Naive B cell (primary cell): ENCODE data around the gene VSIG4. TPM values are rescaled to one million over a fixed set of nuclear protein-coding genes. Genes with fewer than 3 reads are reported as not detected.

Experiments used
- ATAC-seq, 2 donors: fragments of 150-1000 bp; cut with Tn5 transposase; 2 replicates each; pipeline ENCODE4 v1.10.0; 2021; ENCODE audit warnings: low read depth in 2 of 2, mild to moderate bottlenecking in 2 of 2, moderate library complexity in 2 of 2
- DNase-seq: peaks from one replicate; pipeline ENCODE4 v3.0.0; 2022
- H3K27ac Mint-ChIP-seq, 6 donors: one replicate each; pipeline ENCODE4 v1.8.0; 2020 to 2022; ENCODE audit warnings: mild to moderate bottlenecking in 6 of 6, mixed read lengths in 6 of 6, moderate library complexity in 5 of 6, inconsistent platforms in 2 of 6
- H3K27me3 Mint-ChIP-seq, 3 donors: one replicate each; pipeline ENCODE4 v1.8.0; 2021 to 2022; ENCODE audit warnings: mixed read lengths in 3 of 3, mild to moderate bottlenecking in 1 of 3
- H3K36me3 Mint-ChIP-seq, 2 donors: one replicate each; pipeline ENCODE4 v1.8.0; 2020 to 2022; ENCODE audit warnings: mixed read lengths in 2 of 2, inconsistent platforms in 1 of 2, mild to moderate bottlenecking in 1 of 2
- H3K4me1 Mint-ChIP-seq, 3 donors: one replicate each; pipeline ENCODE4 v1.8.0; 2020 to 2022; ENCODE audit warnings: mixed read lengths in 3 of 3, inconsistent platforms in 1 of 3, mild to moderate bottlenecking in 1 of 3, moderate library complexity in 1 of 3
- H3K4me3 Mint-ChIP-seq, 8 donors: one replicate each; pipeline ENCODE4 v1.8.0; 2020 to 2022; ENCODE audit warnings: mild to moderate bottlenecking in 8 of 8, mixed read lengths in 8 of 8, moderate library complexity in 8 of 8, inconsistent platforms in 2 of 8
- H3K9me3 Mint-ChIP-seq, 7 donors: one replicate each; pipeline ENCODE4 v1.8.0; 2020 to 2022; ENCODE audit warnings: mixed read lengths in 7 of 7, mild to moderate bottlenecking in 5 of 7, inconsistent platforms in 2 of 7, moderate library complexity in 1 of 7
- polyA plus RNA-seq, 6 donors: library from polyadenylated mRNA; unstranded; fragments of 300-500 nt; fragmentation: Illumina TruSeq; gene quantifications; one replicate each; pipeline ENCODE4 v1.2.3, GENCODE V29; 2021; ENCODE audit warnings: low read depth in 6 of 6

VSIG4 gene
- polyA plus RNA-seq, 6 donors from 2014 or later: 0.21 to 0.40 TPM; not detected in 4

DNA sequence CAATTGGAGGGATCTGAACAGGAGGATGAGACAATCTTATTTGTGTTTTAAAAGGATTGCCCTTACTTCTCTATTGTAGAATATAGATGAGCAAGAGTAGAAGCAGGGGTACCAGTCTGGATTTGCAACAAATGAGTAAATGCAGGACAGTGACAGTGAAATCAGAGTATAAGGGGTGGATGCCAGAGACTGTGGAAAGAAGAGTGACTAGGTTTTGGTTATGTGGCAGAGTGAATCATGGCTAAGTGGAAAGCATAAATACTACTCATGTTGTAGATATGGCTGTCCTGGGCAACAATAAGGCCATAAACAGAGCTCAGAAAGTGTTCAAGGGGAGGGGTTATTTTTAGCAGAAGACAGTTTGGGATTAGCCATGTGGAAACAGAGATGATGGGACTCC, 6.0 kb upstream of the VSIG4 start:
- H3K4me3 Mint-ChIP-seq: peak overlapping the region in 6 of 8 donors; percentile 12 to 67 (median 36)
- ATAC-seq: no peak
- no peak for DNase-seq
- no peaks in the 10 kb centered on the region for H3K27me3 Mint-ChIP-seq
- peaks cover 0 to 5% of the 10 kb centered on the region in 2 donors for H3K36me3 Mint-ChIP-seq
- H3K4me1 Mint-ChIP-seq: peaks cover 32 to 52% (median 42%) of the 10 kb centered on the region in 3 donors
- peak overlapping the region; percentile 24 to 84 (median 70) for H3K27ac Mint-ChIP-seq
- H3K9me3 Mint-ChIP-seq: peaks cover 0 to 4% (median 0%) of the 10 kb centered on the region in 7 donors

DNA sequence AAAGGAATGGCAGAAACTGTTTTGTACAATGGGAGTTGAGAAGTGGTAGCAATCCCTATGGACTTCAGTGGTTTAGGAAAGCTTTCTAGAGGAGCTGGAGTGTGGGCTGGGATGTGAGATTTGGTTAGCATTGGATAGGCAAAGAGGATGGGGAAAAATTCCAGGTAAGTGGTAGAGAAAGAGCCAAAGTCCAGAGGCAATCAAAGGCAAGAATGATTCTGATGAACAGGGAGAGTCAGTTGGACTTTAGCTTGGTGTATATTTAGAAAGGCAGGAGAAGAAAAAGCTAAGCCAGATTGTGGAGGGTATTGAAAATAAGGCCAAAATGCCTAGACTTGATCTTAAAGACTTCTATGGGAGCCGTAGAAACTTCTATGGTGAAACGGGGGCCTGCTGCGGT, 3.7 kb upstream of the VSIG4 start:
- Mint-ChIP-seq H3K4me1 (peaks cover 23 to 37% (median 33%) of the 10 kb centered on the region in 3 donors), H3K27me3 (no peaks in the 10 kb centered on the region), H3K9me3 (peaks cover 0 to 7% (median 0%) of the 10 kb centered on the region in 7 donors), H3K36me3 (peaks cover 0 to 5% of the 10 kb centered on the region in 2 donors), H3K4me3 (no peak overlapping the region), H3K27ac (no peak overlapping the region)
- no peak for ATAC-seq
- no peak for DNase-seq

GRCh38 chrX:66042307-66043077, 2.6 kb upstream of the VSIG4 start:
- Mint-ChIP-seq H3K4me3 (no peak overlapping the region), H3K27me3 (no peaks in the 10 kb centered on the region), H3K4me1 (peaks cover 23 to 31% (median 29%) of the 10 kb centered on the region in 3 donors), H3K27ac (no peak overlapping the region), H3K9me3 (peaks cover 0 to 7% (median 0%) of the 10 kb centered on the region in 7 donors), H3K36me3 (peaks cover 0 to 5% of the 10 kb centered on the region in 2 donors)
- ATAC-seq (no peak), DNase-seq (no peak)

- Mint-ChIP-seq H3K27me3 (no peaks in the 10 kb centered on the region), H3K4me3 (no peak overlapping the region), H3K4me1 (peaks cover 0 to 6% (median 2%) of the 10 kb centered on the region in 3 donors), H3K27ac (peak overlapping the region in 1 of 6 donors; percentile 68), H3K9me3 (peaks cover 0 to 3% (median 0%) of the 10 kb centered on the region in 7 donors), H3K36me3 (no peaks in the 10 kb centered on the region)
- no peak for DNase-seq
- ATAC-seq: no peak
Measured at GRCh38 chrX:66038115-66038514, 1.8 kb downstream of the VSIG4 start.

- Mint-ChIP-seq H3K4me3 (no peak overlapping the region), H3K27ac (peak overlapping the region in 1 of 6 donors; percentile 42), H3K27me3 (no peaks in the 10 kb centered on the region), H3K9me3 (peaks cover 0 to 3% (median 0%) of the 10 kb centered on the region in 7 donors), H3K4me1 (peaks cover 0 to 6% (median 2%) of the 10 kb centered on the region in 3 donors), H3K36me3 (no peaks in the 10 kb centered on the region)
- DNase-seq (no peak), ATAC-seq (no peak)
Measured at GRCh38 chrX:66036231-66036630, 3.6 kb downstream of the VSIG4 start.

GRCh38 chrX:66035667-66036066, 4.2 kb downstream of the VSIG4 start:
- Mint-ChIP-seq H3K36me3 (no peaks in the 10 kb centered on the region), H3K4me1 (peaks cover 0 to 6% (median 2%) of the 10 kb centered on the region in 3 donors), H3K4me3 (no peak overlapping the region), H3K27ac (peak overlapping the region in 1 of 6 donors; percentile 16), H3K27me3 (no peaks in the 10 kb centered on the region), H3K9me3 (peaks cover 0 to 3% (median 0%) of the 10 kb centered on the region in 7 donors)
- no peak for ATAC-seq
- DNase-seq: no peak

GRCh38 chrX:66030505-66031317, 9.2 kb downstream of the VSIG4 start:
- Mint-ChIP-seq H3K4me3 (no peak overlapping the region), H3K36me3 (peaks cover 0 to 3% of the 10 kb centered on the region in 2 donors), H3K27ac (no peak overlapping the region), H3K27me3 (no peaks in the 10 kb centered on the region), H3K4me1 (peaks cover 0 to 4% (median 4%) of the 10 kb centered on the region in 3 donors), H3K9me3 (no peaks in the 10 kb centered on the region)
- ATAC-seq (peak; percentile 43 to 60), DNase-seq (no peak)

DNA sequence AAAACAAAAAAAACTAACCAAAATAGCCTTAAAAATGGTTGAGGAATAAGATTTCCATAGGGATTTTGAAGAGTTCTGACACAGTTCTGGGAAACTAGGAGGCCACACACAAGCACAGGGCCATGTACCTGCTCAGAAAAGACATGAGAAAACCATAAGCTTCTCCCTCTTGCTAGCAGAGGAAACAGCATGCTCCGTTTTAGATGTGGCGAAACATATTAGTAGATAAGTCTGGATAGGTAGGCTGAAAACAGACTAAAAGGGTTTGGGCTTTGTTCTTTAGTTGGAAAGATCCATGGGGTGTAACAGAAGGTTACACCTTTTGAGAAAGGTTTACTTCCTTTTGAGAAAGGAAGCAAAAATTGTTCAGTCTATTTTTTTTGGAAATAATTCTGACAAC, 10.9 kb downstream of the VSIG4 start:
- peaks cover 13 to 18% (median 18%) of the 10 kb centered on the region in 3 donors for H3K4me1 Mint-ChIP-seq
- no peak for ATAC-seq
- H3K9me3 Mint-ChIP-seq: peaks cover 0 to 2% (median 0%) of the 10 kb centered on the region in 7 donors
- no peak for DNase-seq
- peak overlapping the region in 1 of 8 donors; percentile 26 for H3K4me3 Mint-ChIP-seq
- H3K36me3 Mint-ChIP-seq: peaks cover 0 to 9% of the 10 kb centered on the region in 2 donors
- peak overlapping the region in 1 of 6 donors; percentile 55 for H3K27ac Mint-ChIP-seq
- H3K27me3 Mint-ChIP-seq: no peaks in the 10 kb centered on the region

DNA sequence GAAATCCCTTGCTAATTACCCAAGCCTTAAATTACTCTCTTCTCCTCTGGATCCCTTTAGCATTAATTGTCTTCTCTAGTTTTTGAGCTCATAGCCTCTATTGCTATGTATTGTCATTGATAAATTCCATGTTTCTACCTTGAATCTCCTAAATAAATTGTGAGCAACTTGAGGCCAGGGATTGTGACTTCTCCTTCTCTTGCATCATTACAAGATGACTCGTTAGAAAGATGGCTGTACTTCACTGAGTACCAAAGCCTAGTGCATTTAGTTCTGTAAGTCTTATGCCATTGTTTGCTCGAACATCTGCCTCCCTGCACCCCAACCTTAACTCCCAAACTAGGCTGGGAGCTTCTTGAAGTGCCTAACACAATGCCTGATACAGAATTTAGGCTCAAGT, 15.3 kb downstream of the VSIG4 start:
- ATAC-seq (no peak), DNase-seq (no peak)
- no peaks in the 10 kb centered on the region for H3K27me3 Mint-ChIP-seq
- peaks cover 49 to 60% (median 50%) of the 10 kb centered on the region in 3 donors for H3K4me1 Mint-ChIP-seq
- H3K9me3 Mint-ChIP-seq: peaks cover 0 to 2% (median 0%) of the 10 kb centered on the region in 7 donors
- peaks cover 12 to 19% of the 10 kb centered on the region in 2 donors for H3K36me3 Mint-ChIP-seq
- H3K4me3 Mint-ChIP-seq: peak overlapping the region in 2 of 8 donors; percentile 1 to 11
- H3K27ac Mint-ChIP-seq: peak overlapping the region in 5 of 6 donors; percentile 1 to 76 (median 35)

DNA sequence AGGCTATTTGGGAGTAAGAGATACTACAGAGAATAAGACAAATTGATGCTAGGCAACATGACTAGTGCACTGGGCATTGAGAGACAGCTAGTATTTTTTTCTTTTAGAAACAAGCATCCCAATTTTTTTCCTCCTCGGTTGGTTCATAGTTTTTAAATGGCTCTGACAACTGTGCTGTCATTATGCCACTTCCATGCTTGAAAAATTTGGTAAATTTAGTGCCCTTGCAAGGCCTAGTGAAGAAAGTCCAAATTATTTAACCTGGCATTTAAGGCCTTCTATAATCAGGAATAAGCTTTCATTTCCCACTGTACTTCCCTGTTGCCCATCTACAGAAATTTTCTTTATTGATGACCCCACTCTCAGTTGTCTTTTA, 15.8 kb downstream of the VSIG4 start:
- DNase-seq: no peak
- Mint-ChIP-seq H3K27me3 (no peaks in the 10 kb centered on the region), H3K27ac (peak overlapping the region; percentile 3 to 76 (median 43)), H3K4me1 (peaks cover 52 to 65% (median 54%) of the 10 kb centered on the region in 3 donors), H3K4me3 (peak overlapping the region in 3 of 8 donors; percentile 1 to 67 (median 11)), H3K36me3 (peaks cover 17 to 24% of the 10 kb centered on the region in 2 donors), H3K9me3 (peaks cover 0 to 2% (median 0%) of the 10 kb centered on the region in 7 donors)
- ATAC-seq: no peak

GRCh38 chrX:66023385-66024091, 16.3 kb downstream of the VSIG4 start:
- H3K27ac Mint-ChIP-seq: peak overlapping the region in 5 of 6 donors; percentile 13 to 69 (median 50)
- peaks cover 58 to 69% (median 59%) of the 10 kb centered on the region in 3 donors for H3K4me1 Mint-ChIP-seq
- ATAC-seq (peak; percentile 35 to 41), DNase-seq (no peak)
- peak overlapping the region in 3 of 8 donors; percentile 16 to 67 (median 64) for H3K4me3 Mint-ChIP-seq
- peaks cover 0 to 2% (median 0%) of the 10 kb centered on the region in 7 donors for H3K9me3 Mint-ChIP-seq
- H3K27me3 Mint-ChIP-seq: no peaks in the 10 kb centered on the region
- peaks cover 22 to 30% of the 10 kb centered on the region in 2 donors for H3K36me3 Mint-ChIP-seq

DNA sequence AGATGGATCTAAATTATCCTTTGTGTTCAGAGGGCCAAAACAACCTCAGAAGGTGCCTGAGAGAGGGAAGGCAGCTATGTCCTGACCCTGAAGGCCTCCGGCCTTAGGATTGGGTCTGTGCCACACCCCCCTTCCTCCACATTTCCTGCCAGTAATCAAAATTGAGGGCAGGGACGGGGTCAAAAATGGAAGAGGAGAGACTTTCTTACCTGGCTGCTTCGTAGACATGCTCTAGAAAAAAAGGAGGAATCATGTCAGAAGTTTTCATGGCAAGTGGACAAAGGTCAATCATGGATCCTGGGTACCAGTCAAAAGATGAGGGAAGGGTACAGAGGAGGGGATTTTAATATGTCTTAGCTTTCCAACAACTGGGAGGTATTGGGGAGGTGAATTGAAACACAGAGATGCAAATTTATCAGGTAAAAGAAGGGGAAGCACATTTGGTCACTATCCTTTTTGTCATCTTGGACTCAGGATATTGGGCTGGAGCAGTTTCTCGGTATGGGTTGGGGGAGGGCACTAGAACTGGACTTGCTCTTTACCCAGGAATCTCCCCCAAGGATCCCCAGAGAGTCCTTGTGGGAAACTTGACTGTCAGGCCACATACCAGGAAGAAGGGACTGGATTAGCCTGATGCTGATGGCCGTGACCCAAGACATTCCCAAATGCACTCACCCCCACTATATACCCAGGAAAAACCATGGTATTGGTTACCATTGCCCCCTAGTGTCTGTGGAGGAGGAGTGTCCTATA, 17.1 kb downstream of the VSIG4 start:
- H3K27me3 Mint-ChIP-seq: no peaks in the 10 kb centered on the region
- peaks cover 0 to 2% (median 0%) of the 10 kb centered on the region in 7 donors for H3K9me3 Mint-ChIP-seq
- ATAC-seq: no peak
- no peak for DNase-seq
- peaks cover 65 to 76% (median 65%) of the 10 kb centered on the region in 3 donors for H3K4me1 Mint-ChIP-seq
- peak overlapping the region; percentile 19 to 93 (median 72) for H3K27ac Mint-ChIP-seq
- peak overlapping the region in 5 of 8 donors; percentile 5 to 64 (median 20) for H3K4me3 Mint-ChIP-seq
- peaks cover 23 to 33% of the 10 kb centered on the region in 2 donors for H3K36me3 Mint-ChIP-seq
